Brain microvascular endothelial cell (primary cell): ENCODE data around the gene YPEL2.
A peak's percentile ranks its signal among the peaks of the same experiment; 100 is the strongest.

ENCODE experiments used
- DNase-seq: peaks from one replicate; pipeline ENCODE4 v3.0.0-alpha.2; 2020
- H3K27ac ChIP-seq: fragments of 250-450 bp; sonication (Bioruptor Pico); 2 replicates; pipeline ENCODE4 v1.5.1; 2020; ENCODE audit warnings: mild to moderate bottlenecking, moderate library complexity
- H3K27me3 ChIP-seq: fragments of 250-450 bp; sonication (Bioruptor Pico); replicated peaks from 2 replicates; pipeline ENCODE4 v1.5.1; 2020; ENCODE audit warnings: mild to moderate bottlenecking
- H3K36me3 ChIP-seq: fragments of 250-450 bp; sonication (Bioruptor Pico); replicated peaks from 2 replicates; pipeline ENCODE4 v1.5.1; 2020; ENCODE audit warnings: mild to moderate bottlenecking
- H3K4me3 ChIP-seq: 2 replicates; pipeline ENCODE4 v1.5.1; 2011; ENCODE audit warnings: low read depth, mild to moderate bottlenecking, control low read depth, low read length, moderate library complexity
- in situ Hi-C: cut with HindIII; loops from 2 replicates; pipeline ENCODE4 v1.10.0; 2017; ENCODE audit warnings: low sequenced_read_pairs, low pct_ligation_motif_present
- TF ChIP-seq, protein P1 (sequence below): IDR thresholded peaks from 2 replicates; pipeline ENCODE4 v1.5.1; 2011; ENCODE audit warnings: low read depth, mild to moderate bottlenecking, moderate library complexity, low read length, control low read depth, inconsistent platforms; ENCODE audit errors: missing control alignments

YPEL2 gene

DNA sequence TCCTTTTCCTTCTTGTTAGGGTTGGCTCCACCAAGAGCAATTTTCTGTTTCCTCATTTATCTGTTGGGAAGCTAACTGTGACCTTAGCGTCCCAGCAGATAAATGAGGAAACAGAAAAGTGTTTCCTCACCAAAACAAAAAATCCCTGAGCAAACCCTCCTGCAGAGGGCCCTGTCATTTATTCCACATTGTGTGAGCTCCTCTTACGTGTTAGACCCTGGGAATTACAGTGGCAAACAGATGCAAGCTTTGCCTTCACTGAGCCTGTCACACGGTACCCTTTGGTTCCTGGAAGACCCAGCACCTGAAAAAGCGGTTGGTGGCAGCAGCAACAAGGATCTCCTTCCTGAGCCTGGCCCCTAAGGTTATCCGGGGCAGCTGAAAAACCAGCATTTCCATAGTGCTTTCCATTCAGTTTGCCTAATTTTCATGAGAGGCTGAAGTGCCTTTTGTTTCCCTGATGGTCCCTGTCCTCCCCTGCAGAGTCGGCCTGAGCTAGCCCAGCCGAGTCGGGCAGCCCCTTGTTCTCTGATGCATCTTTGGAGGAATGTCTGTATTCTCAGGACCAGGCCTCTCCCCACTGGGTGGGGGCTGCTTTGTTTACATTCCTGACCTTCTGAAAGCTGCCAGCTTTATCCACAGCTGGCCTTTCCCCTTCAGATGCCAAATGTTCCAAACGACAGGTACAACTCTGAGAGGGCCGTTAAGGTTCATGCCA is 34.7 kb downstream of the YPEL2 start:
- Histone ChIP-seq H3K27me3 (no peaks in the 10 kb centered on the region), H3K27ac (peak overlapping the region; percentile 44), H3K4me3 (no peak overlapping the region), H3K36me3 (no peaks in the 10 kb centered on the region)
- DNase-seq = no peak
- TF ChIP-seq, protein P1, sequence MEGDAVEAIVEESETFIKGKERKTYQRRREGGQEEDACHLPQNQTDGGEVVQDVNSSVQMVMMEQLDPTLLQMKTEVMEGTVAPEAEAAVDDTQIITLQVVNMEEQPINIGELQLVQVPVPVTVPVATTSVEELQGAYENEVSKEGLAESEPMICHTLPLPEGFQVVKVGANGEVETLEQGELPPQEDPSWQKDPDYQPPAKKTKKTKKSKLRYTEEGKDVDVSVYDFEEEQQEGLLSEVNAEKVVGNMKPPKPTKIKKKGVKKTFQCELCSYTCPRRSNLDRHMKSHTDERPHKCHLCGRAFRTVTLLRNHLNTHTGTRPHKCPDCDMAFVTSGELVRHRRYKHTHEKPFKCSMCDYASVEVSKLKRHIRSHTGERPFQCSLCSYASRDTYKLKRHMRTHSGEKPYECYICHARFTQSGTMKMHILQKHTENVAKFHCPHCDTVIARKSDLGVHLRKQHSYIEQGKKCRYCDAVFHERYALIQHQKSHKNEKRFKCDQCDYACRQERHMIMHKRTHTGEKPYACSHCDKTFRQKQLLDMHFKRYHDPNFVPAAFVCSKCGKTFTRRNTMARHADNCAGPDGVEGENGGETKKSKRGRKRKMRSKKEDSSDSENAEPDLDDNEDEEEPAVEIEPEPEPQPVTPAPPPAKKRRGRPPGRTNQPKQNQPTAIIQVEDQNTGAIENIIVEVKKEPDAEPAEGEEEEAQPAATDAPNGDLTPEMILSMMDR = peak; percentile 11
- in situ Hi-C loops = no loop called here

DNA sequence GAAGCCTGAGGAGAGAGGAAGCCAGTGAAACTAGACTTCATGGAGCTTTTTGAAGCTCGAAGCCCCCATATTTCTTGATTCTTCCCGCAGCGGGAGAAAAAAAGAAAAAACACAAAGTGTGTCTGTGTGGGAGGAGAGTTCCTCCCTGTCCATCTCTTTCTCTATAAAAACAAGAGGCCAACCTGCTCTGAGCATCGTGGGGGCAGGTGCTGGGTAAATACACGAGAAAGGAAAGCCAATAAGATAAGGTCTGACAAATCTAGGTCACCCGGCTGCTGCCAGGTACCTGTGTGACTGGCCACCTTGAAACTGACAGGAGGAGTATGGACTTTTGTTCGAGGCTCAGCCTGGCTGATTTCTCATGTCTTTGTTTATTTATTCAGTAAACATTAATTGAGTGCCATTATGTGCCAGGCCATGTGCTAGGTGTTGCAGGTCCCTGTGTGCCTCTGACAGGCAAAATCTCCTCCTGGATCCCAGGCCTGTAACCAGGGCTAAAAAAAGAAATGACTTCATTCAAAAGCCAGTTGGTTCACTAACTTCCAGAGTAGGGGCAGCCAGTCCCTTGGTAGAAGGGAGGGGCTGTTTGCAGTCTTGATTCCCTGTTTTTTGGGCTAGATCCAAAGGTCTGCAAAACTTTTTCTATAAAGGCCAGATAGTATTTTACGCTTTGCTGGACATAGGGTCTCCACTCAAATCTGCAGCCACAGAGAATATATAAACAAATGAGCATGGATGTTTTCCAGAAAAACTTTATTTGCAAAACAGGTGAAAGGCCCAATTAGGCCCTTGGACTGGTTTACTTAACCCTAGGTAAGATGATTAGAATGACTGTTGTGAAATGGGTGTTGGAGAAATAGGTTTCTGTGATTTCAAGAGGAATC is 35.6 kb downstream of the YPEL2 start:
- Histone ChIP-seq H3K4me3 (no peak overlapping the region), H3K36me3 (no peaks in the 10 kb centered on the region), H3K27me3 (no peaks in the 10 kb centered on the region), H3K27ac (peak overlapping the region; percentile 44)
- peak; percentile 60 for DNase-seq
- TF ChIP-seq, protein P1 = no peak
- in situ Hi-C loops = no loop called here

- Histone ChIP-seq H3K27me3 (no peaks in the 10 kb centered on the region), H3K4me3 (no peak overlapping the region), H3K27ac (peak overlapping the region; percentile 12), H3K36me3 (no peaks in the 10 kb centered on the region)
- no peak for DNase-seq
- in situ Hi-C loops = no loop called here
- TF ChIP-seq, protein P1 = no peak
Observed at GRCh38 chr17:59367657-59368045, 36.2 kb downstream of the YPEL2 start.

DNA sequence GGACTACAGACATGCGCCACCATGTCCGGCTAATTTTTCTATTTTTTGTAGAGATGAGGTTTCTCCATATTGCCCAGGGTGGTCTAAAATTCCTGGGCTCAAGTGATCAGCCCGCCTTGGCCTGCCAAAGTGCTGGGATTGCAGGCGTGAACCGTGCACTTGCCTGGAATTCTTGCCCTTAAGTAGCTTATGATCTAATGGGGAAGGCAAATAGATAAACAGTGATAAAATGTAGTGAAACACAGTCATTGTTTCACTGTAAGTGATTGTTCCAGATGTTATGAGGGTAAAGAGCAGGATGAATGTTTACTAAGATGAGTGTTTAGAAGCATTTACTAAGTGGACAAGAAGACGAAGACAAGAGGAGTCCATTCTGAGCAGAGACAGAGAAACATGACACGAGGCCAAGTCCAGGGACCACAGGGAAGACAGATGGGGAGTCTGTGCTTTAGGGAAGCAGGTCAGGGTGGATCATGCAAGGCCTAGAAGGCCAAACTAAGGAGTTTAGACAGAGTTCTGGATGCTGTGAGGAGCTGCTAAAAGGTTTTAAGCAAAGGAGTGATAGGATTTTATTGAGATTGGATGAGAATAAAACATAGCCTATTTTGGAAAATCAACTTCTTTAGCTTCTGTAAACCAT is 36.9 kb downstream of the YPEL2 start:
- H3K27ac ChIP-seq = no peak overlapping the region
- no peak for DNase-seq
- in situ Hi-C loops = no loop called here
- TF ChIP-seq, protein P1 = no peak
- H3K27me3 ChIP-seq = no peaks in the 10 kb centered on the region
- H3K4me3 ChIP-seq = no peak overlapping the region
- no peaks in the 10 kb centered on the region for H3K36me3 ChIP-seq

DNA sequence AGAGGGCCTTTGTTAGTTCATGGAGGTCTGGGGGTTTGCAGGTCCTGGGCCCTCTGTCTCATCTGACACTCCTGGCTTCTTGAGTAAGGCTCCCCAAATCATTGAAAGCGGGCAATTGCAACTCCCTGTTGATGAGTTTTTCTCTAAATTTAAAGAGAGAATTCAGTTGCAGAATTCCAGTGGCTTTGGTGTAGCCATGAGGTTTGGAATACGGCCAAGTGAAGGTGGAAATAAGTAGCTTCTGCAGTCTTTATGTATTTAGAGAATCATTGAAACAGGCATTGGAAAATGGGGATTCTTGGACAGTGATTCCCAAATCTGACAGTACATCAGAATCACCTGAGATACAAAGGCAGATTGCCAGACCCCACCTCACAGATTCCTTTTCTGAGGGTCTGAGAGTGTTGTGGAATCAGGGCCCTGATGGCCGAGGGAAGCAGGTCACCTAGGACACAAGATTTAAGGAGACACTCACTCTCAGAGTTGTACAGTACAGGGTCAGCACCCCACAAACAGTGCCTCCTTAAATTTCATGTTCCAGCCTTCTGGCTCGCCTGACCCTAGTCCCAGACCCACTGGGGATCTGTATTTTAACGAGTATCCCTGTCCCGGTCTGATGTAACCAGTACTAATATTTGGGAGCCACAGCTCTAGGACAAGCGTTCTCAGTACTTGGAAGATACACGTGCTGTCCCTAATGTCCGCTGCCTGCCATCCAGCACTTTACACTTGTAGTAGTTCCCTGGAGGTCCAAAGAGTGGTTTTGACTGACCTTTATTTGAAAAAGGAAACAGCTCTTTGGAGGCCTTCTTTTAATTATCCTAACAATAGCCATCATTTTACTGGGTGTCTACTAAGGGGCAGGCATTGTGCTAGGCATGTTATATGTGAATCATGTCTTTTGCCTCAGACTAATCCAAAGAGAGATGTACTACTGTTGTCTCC is 37.8 kb downstream of the YPEL2 start:
- Histone ChIP-seq H3K27me3 (no peaks in the 10 kb centered on the region), H3K4me3 (no peak overlapping the region), H3K36me3 (no peaks in the 10 kb centered on the region), H3K27ac (no peak overlapping the region)
- TF ChIP-seq, protein P1 = no peak
- no peak for DNase-seq
- in situ Hi-C loops = no loop called here
